Suppressor macrophage treated with lipopolysaccharide for 4 hours (primary cell): ENCODE data around the gene TMEM145.

Source experiments
- DNase-seq: peaks from one replicate; pipeline ENCODE4 v3.0.0-alpha.2; 2020

Gene TMEM145

DNA sequence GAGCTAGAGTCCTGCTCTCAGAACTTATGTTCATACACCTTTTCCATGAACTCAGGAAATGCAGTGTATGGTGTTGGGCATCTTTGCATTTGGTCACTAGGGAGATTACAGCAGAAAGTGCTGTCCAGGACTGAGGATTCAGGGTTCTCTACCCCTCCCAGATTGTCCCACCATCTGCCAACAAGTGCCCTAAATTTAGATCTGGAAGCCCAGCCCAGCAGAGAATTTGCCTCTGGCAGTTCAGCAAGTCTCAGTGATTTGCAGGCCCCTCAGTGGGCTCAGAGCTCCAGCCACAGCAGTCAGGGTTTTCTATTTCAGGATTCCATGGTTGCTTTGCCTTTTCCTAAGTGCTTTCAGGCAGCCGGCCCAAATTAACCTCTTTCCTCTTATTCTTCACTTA lies 53.6 kb downstream of the TMEM145 start:
- no peak for DNase-seq

DNA sequence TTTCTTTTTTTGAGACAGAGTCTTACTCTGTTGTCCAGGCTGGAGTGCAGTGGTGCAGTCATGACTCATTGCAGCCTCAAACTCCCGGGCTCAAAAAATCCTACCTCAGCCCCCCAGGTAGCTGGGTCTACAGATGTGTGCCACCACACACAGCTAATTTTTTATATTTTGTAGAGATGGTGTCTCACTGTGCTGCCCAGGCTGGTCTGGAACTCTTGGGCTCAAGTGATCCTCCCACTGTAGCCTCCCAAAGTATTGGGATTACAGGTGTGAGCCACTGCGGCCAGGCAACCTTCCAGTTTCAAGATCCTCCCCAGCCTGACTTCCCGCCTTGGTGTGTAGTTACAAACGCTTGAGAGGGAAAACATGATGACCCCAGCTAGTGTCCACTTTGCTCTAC lies 54.8 kb downstream of the TMEM145 start:
- no peak for DNase-seq

DNA sequence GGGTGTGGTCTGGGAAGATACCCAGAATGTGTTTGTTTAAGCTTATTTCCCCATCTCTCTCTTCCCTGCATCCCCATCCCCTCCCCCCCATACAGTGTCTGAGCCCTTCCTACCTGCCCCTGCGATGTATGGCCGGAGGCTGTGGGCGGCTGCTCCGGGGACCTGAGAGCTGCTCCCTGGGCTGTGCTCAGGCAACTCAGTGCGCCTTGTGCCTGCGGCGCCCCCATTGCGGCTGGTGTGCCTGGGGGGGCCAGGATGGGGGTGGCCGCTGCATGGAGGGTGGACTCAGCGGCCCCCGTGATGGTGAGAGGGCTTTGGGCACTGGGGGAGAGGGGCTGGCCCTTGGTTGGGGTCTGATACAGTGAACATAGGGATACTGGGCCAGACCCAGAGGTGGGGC lies 55.3 kb downstream of the TMEM145 start:
- DNase-seq = no peak

DNA sequence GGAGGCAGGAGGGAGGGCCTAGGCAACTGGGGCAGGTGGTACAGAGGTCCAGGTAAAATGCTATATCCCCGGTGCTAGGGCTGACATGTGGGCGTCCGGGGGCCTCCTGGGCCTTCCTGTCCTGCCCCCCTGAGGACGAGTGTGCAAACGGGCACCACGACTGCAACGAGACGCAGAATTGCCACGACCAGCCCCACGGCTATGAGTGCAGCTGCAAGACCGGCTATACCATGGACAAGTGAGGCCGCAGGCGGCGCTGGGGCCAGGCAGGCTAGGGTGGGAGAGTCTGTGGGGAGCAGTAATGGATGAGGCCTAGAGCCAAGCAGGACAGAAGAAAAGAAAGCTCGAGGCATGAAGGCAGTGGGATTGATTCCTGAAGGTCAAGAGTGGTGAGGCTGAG lies 55.7 kb downstream of the TMEM145 start:
- DNase-seq = no peak

DNA sequence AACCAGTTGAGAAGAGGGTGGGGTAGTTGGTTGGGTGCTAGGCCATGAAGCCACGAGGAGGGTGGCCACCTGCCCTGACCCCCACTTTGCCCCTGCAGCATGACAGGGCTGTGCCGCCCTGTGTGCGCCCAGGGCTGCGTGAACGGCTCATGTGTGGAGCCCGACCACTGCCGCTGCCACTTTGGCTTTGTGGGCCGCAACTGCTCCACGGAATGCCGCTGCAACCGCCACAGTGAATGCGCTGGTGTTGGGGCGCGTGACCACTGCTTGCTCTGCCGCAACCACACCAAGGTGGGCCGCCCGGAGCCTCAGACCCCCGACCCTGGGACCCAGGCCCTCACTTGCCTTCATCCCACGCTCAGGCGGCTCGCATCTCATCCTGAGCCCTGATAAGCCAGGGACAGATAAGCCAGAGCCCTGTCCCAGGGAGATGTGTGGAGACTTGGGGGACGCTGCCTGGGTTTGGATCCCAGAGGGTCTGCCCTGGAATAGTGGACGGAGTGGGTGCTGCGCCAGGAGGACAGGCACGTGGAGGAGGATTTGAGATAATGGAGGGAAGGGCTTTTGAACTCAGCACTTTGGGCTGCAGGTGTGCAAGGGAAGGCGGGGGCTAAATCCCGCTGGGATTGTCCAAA lies 56.4 kb downstream of the TMEM145 start:
- DNase-seq = no peak

DNA sequence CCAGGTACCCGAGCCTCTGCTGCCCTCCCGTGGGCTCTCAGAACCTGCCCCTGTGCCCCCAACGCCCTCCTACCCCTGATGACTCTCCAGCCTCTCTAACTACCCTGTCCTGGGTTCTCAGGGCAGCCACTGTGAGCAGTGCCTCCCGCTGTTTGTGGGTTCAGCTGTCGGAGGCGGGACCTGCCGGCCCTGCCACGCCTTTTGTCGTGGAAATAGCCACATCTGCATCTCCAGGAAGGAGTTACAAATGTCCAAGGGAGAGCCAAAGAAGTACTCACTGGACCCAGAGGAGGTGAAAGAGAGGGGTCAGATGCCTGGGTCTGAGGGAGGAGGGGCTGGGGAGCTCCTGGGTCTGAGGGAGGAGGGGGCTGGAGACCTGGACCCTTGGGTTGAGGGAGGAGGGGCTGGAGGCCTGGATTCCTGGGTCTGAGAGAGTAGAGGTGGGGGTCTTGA lies 57.0 kb downstream of the TMEM145 start:
- no peak for DNase-seq

DNA sequence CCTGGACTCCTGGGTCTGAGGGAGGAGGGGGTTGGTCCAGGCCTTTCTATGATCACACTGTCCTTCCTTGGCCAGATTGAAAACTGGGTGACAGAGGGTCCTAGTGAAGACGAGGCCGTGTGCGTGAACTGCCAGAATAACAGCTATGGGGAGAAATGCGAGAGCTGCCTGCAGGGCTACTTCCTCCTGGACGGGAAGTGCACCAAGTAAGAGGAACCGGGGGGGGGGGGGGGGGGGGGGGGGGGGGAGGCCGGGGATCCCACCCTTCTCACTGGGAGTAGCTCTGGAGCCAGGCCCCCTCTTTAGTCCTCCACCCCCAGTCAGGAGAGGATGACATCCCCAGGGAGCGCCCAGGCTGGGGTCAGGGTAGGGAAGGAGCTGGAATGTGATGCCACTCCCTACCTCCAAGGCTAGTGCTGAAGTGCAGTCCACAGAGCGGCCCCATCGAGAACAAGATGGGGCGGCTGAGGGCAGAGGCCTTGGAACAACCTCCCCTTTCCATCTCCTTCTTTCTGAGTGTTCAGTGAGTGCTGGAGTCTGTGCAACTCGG lies 57.6 kb downstream of the TMEM145 start:
- no peak for DNase-seq
